HG03378 (cell line): Measurements from ENCODE around the gene DIDO1.
"Not testable (repeated sequence)": the region's sequence is repeated elsewhere in the genome, so short reads cannot be mapped to it uniquely, and the experiment has no call there.

Source experiments
- ATAC-seq: cut with Tn5 transposase; IDR thresholded peaks from one replicate; pipeline ENCODE4 v1.9.1; 2021; ENCODE audit warnings: mild to moderate bottlenecking, moderate library complexity; ENCODE audit not compliant: unreplicated experiment

Gene DIDO1

DNA sequence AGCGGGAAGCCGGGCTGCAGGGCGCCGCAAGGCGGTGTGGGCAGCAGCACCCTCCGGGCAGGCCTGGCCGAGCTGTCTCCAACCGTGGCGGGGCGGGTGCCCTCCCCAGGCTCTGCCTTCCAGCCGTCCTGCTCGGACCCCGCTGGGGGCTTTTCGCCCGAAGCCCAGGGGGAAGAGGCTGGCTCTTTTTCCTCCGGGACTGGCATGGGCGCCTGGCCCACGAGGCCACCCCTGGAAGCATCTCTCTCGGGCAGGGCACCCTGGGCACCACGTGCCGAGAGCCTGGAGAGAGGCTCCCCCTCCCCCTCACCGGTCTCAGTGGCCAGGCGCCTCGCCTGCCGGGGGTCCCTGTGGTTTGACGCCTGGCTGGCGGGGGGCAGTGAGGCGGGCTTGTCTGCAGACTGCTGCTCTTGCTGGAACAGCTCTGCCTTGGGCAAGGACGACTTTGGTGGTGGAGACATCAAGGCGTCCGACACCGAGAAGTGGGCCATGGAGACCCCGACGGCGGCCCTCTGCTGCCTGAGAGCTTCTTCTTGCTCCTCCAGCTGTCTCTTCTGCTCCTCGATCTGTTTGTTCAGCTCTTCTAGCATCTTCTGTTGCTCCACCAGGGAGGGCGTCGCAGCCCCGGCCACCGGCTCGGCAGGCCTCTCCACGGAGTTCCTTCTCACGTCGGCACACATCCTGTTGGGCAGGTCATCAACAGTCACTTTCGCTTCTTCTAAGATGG, 45.2 kb downstream of the DIDO1 start:
- ATAC-seq = no peak

DNA sequence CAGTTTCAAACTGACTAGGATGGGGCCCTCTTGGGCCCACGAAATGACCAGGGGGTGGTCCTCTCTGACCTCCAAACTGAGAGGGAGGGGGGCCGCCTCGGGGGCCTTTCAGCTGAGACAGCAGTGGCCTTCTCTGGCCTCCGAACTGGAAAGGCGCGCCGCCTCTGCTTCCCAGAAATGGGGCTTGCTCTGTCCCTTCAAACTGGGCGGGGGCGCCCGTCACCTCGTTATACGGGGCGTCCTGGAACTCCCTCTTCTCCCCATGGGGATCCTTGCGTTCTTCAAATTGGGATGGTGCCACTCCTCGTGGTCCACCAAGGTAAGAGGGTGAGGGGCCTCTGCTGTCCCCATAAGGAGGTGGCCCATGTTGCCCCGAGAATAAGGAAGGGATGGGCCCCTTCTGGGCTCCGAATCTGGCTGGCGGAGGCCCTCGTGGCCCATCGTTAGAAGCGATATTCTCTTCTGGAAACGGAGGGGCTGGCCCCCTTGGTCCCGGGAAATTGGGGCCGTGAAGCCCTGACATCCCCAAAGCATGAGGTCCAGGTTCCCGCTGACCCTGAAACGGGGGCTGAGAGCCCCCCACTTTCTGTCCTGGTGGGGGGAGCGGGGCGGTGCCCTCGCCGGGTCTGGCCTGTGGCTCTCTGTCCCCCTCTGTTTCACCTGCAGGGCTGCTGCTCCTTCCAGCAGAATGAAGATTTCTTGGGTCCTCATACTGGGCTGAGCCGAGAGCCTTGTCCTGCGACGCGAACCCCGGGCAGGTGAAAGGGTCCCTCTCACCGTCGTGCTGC, 46.0 kb downstream of the DIDO1 start:
- no peak for ATAC-seq

DNA sequence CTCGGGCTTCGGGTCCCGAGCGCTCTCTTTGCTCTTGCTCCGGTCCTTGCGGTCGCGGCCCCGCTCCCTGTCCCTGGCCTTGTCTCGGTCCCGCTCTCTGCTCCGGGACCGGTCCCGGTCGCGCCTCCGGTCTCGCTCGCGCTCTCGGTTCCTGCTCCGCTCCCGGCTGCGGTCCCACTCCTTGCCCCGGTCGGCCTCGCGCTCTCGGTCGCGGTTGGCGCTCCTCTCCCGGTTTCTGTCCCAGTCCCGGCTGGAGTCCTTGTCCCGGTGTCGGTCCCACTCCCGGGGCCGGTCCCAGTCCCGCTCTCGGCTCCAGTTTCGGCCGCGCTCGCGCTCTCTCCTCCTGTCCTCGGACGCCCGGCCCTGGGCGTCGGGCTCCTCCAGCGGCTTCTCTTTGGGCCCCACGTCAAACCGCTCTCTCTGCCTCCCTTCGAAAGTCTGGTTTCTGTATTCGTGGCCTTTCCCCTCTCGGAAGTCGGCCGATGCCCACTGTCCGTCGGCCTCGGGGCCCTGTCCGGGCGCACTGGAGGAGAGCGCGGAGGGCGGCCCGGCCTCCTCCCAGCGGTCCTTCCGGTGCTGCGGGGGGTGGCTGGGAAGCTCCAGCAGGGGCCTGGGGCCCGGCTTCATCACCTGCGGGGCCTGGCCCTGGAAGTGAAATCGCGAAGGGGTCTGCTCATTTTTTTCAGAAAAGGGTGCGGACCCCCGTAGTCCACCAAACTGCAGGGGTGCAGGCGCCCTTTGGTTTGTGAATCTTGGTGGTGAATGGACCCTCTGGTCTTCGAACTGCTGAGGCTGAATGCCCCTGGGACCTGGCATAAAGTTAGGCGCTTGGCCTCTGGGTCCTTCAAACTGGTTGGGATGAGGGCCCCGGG, 46.8 kb downstream of the DIDO1 start:
- ATAC-seq = no peak

GRCh38 chr20:62878244-62879038, 47.9 kb downstream of the DIDO1 start:
- no peak for ATAC-seq

GRCh38 chr20:62876902-62877816, 49.1 kb downstream of the DIDO1 start:
- no peak for ATAC-seq

GRCh38 chr20:62876501-62876901, 49.8 kb downstream of the DIDO1 start:
- no peak for ATAC-seq

DNA sequence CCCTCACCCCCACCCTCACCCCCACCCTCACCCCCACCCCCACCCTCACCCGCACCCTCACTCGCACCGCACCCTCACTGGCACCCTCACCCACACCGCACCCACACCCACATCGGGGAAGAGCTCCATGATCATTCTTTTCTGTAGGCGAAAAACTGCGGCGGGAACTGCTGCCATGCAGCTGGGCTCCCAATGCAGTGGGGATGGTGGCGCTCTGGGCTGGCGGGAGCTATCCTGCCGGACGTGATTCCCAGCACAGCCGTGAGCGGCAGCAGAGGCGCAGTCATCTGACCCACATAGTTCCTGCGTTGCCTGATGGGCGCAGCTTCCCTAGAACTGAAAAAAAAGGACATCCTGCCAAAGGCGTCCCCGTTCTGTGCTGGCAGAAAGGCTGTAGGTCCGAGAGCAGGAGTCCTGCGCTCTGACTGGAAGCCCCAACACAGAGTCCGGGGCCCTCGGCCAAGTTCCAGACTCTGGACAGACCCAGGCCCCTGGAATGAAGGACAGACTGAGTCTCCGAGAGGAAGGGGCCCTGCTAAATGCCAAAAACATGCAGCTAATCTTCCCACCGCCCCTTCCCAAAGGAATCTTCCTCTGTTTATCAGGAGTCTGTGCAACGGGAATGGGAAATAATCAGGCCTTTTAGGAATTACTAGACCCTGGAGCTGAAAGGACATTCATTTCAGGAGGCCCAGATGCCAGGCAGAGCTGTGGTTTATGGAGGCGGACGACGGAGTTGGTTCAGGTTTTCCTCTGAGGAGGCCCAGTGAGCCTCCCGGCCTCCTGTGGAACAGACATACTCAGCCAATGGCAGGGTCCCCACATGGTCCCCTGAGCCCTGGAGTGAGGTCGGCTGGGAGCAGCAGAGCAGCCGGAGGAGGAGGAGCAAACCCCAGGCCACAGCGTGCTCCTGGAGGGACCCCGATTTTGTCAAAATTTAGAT, 50.6 kb downstream of the DIDO1 start:
- no peak for ATAC-seq

GRCh38 chr20:62874964-62875344, 51.4 kb downstream of the DIDO1 start:
- no peak for ATAC-seq

- not testable (repeated sequence) for ATAC-seq
These were observed 52.6 kb downstream of the DIDO1 start for GRCh38 chr20:62873681-62874031.

DNA sequence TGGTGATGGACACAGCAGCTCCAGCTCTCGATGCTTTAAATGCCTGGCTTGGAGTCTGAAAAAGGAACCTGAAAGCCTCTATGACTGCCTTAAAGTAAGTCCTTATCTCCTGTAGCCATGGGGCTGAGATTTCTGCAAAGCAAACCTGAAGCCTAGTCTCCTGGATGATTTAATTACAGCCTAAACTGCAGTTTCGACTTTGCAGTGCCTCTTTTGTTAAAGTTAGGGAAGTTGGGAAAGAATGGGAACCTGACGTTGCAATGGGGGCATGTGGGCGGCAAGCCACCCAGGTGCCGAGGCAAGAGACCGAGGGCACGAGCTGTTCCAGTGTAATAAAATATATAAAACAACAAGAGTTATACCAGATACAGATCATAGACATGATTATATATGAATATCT, 53.0 kb downstream of the DIDO1 start:
- ATAC-seq = no peak

DNA sequence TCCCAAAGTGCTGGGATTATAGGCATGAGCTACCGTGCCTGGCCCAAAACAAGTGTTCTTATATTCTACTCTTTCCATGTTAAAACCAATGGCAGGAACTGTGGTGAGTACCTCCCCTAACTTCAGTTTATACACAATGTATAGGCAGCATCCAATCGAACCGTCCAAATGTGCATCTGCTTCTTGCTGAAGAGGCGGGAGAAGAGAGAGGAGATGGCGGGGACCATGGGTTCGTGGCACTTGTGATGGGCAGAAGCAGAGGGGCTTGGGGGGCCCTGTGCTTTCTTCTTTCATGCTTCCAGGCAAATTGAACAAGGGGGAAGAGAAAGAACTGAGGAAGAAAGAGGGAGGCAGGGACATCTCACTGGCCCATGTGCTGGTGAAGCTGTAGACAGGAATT, 53.4 kb downstream of the DIDO1 start:
- ATAC-seq = no peak

DNA sequence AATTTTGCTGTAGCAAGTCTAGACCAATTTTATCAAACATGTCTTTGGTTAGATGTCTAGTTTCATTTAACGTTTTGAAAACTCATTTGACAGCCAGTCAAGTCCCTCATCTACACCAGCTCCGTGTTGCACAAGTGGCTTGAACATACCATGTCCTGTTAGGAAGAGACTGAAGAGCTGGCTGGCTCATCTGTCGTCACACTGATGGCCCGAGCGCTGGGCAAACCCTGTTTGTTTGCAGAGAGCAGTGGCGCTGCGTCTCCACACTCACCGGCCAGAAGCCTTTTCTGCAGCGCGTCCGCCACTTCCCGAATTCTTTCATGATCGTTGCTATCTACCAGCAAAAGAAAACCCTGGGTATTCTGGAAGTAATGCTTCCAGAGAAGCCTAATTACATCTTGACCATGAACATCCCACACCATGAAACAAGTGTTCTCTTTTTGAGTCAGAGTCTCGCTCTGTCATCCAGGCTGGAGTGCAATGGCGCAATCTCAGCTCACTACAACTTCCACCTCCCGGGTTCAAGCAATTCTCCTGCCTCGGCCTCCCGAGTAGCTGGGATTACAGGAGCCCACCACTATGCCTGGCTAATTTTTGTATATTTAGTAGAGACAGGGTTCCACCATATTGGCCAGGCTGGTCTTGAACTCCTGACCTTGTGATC, 54.0 kb downstream of the DIDO1 start:
- ATAC-seq = no peak

DNA sequence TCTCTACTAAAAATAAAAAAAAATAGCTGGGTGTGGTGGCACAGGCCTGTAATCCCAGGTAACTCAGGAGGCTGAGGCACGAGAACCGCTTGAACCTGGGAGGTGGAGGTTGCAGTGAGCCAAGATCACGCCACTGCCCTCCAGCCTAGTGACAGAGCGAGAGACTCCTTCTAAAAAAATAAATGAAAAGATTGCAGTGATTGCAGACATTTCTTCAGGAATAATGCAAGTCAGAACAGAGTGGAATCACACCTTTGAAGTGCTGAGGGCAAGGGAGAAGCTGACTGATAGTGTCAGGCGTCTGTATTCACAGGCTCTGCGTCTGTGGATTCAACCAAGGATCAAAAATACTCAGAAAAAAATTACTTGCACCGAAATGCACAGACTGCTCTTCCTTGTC, 62.1 kb downstream of the DIDO1 start:
- ATAC-seq = no peak

DNA sequence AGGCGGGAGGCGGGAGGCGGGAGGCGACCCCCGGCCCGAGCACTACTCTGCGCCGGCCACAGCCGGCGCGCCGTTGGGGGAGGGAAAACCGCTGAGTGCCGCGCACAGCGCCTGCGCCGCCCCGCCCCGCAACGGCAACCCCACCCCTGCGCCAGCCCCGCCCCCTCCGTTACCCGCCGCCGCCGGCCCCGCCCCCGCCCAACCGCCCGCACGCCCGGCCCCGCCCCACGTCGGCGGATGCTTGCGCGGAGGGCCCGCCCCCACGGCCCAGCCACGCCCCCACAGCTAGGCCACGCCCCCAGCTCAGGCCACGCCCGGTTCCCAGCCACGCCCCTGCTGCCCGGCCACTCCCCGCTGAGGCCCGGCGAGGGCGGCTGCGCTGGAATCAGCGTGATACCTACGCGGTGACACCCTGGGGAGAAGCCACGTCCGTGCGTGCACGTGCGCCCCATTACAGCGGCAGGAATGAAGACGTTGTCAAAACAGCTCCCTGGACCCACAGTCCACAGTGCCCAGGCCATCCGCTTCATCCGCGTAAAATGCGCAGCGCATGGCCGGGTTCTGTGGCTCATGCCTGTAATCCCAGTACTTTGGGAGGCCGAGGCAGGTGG, 64.5 kb downstream of the DIDO1 start, which contains the start of gene TCFL5:
TSS of gene TCFL5 (minus strand) at position 97 of the 611 bp plus-strand sequence. CDS start 152 bp downstream, outside the sequence.
- ATAC-seq = no peak

- ATAC-seq = no peak
These were observed 65.2 kb downstream of the DIDO1 start for GRCh38 chr20:62860924-62861691.

GRCh38 chr20:62860391-62860923, 65.8 kb downstream of the DIDO1 start:
- ATAC-seq = no peak
